GM23248 (cell line): Measurements from ENCODE around the gene MYG1.

Experiments used
- EZH2 ChIP-seq: fragments of 200-600 bp; sonication (generic); IDR thresholded peaks from 2 replicates; pipeline ENCODE4 v1.6.1; 2018; ENCODE audit warnings: antibody characterized with exemption, mild to moderate bottlenecking; ENCODE audit not compliant: insufficient read depth, poor library complexity, severe bottlenecking
- EZH2phosphoT487 ChIP-seq: fragments of 200-600 bp; sonication (generic); IDR thresholded peaks from 2 replicates; pipeline ENCODE4 v1.6.1; 2018; ENCODE audit warnings: antibody characterized with exemption, moderate library complexity, mild to moderate bottlenecking, low read depth; ENCODE audit not compliant: insufficient read depth

- TF ChIP-seq EZH2 (no peak), EZH2phosphoT487 (no peak)
Measured at GRCh38 chr12:53338017-53338416, 38.5 kb downstream of the MYG1 start.
